Parathyroid adenoma (tissue), 2 donors: Measurements from ENCODE around the gene TRMT2B.

Source experiments
- H2AFZ ChIP-seq: fragments of 300-600 bp; sonication (generic); one replicate; pipeline ENCODE4 v1.7.0; 2017; ENCODE audit warnings: antibody characterized with exemption, mild to moderate bottlenecking
- H3K27ac ChIP-seq: fragments of 300-600 bp; sonication (generic); one replicate; pipeline ENCODE4 v1.7.0; 2017
- H3K27me3 ChIP-seq: fragments of 300-600 bp; sonication (generic); one replicate; pipeline ENCODE4 v1.7.0; 2017; ENCODE audit warnings: low read length; ENCODE audit not compliant: control insufficient read depth, insufficient read depth
- H3K36me3 ChIP-seq: fragments of 300-600 bp; sonication (generic); one replicate; pipeline ENCODE4 v1.7.0; 2017; ENCODE audit warnings: low read length; ENCODE audit not compliant: control insufficient read depth, insufficient read depth
- H3K4me1 ChIP-seq: fragments of 300-600 bp; sonication (generic); one replicate; pipeline ENCODE4 v1.7.0; 2017; ENCODE audit warnings: control low read depth
- H3K4me2 ChIP-seq: fragments of 300-600 bp; sonication (generic); one replicate; pipeline ENCODE4 v1.7.0; 2017; ENCODE audit warnings: low read length
- H3K4me3 ChIP-seq: fragments of 300-600 bp; sonication (generic); one replicate; pipeline ENCODE4 v1.7.0; 2017; ENCODE audit warnings: low read depth, low read length
- H3K79me2 ChIP-seq: fragments of 300-600 bp; sonication (generic); one replicate; pipeline ENCODE4 v1.7.0; 2017; ENCODE audit warnings: control low read depth
- H3K9ac ChIP-seq: fragments of 300-600 bp; sonication (generic); one replicate; pipeline ENCODE4 v1.7.0; 2017; ENCODE audit warnings: mild to moderate bottlenecking
- H3K9me3 ChIP-seq: fragments of 300-600 bp; sonication (generic); one replicate; pipeline ENCODE4 v1.7.0; 2017; ENCODE audit warnings: low read length; ENCODE audit not compliant: control insufficient read depth
- CTCF ChIP-seq: fragments of 300-600 bp; sonication (generic); IDR thresholded peaks from one replicate; pipeline ENCODE4 v1.7.0; 2017; ENCODE audit warnings: antibody characterized with exemption, mild to moderate bottlenecking
- donor health status: primary hyperparathyroidism.

Gene TRMT2B

GRCh38 chrX:101009090-101009489 is 42.8 kb downstream of the TRMT2B start:
- no peaks in the 10 kb centered on the region for H3K79me2 ChIP-seq
- no peaks in the 10 kb centered on the region for H3K4me1 ChIP-seq
- no peak overlapping the region for H3K4me2 ChIP-seq
- no peak overlapping the region for H3K4me3 ChIP-seq
- no peak for TF ChIP-seq CTCF
- no peaks in the 10 kb centered on the region for H3K36me3 ChIP-seq
- no peak overlapping the region for H2AFZ ChIP-seq
- H3K27ac ChIP-seq = no peak overlapping the region
- no peak overlapping the region for H3K9ac ChIP-seq
- H3K27me3 ChIP-seq = no peaks in the 10 kb centered on the region
- no peaks in the 10 kb centered on the region for H3K9me3 ChIP-seq

DNA sequence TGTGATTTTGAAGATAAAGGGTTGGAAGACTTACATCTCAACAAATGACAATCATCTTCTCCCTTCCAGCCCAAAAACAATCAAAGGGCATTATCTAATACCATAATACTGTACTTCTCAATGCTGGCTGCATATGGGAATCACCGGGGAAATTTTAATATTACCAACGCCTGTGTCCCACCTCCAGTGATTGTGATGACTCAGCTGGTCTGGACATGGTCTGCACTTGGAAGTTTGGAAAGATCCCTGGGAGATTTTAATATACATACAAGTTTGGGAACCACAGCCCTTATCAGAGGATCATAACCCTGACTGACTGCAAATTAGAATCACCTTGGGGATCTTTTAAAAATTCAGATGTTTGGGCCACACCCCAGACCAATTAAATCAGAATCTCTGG is 52.5 kb downstream of the TRMT2B start:
- Histone ChIP-seq H3K9ac (no peak overlapping the region), H3K4me2 (no peak overlapping the region), H3K79me2 (no peaks in the 10 kb centered on the region), H3K36me3 (no peaks in the 10 kb centered on the region), H2AFZ (no peak overlapping the region), H3K27ac (no peak overlapping the region), H3K4me1 (no peaks in the 10 kb centered on the region), H3K4me3 (no peak overlapping the region), H3K27me3 (no peaks in the 10 kb centered on the region), H3K9me3 (no peaks in the 10 kb centered on the region)
- TF ChIP-seq CTCF = no peak

DNA sequence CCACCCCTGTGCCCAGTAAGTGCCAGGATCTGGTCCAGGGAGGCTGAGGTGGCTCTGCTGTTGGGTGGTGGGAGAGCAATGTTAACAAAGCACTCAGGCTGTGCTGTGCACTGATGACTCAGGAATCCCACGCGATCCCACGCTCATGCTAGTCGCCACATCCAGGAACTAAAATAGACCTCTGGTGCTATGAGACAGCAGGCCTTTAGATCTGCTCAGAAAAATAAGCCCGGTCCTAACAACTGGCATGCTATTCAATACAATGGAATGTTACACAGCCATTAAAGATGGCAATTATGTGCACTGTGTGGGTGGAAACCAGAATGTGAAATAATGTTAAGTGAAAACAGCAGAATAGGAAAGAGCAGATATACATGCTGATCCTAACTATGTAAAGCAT is 56.4 kb downstream of the TRMT2B start:
- H3K79me2 ChIP-seq = no peaks in the 10 kb centered on the region
- H3K9me3 ChIP-seq = no peaks in the 10 kb centered on the region
- H3K4me3 ChIP-seq = no peak overlapping the region
- no peaks in the 10 kb centered on the region for H3K36me3 ChIP-seq
- no peak overlapping the region for H3K27ac ChIP-seq
- H3K4me2 ChIP-seq = no peak overlapping the region
- no peaks in the 10 kb centered on the region for H3K27me3 ChIP-seq
- no peak overlapping the region for H3K9ac ChIP-seq
- no peak overlapping the region for H2AFZ ChIP-seq
- no peak for TF ChIP-seq CTCF
- no peaks in the 10 kb centered on the region for H3K4me1 ChIP-seq

DNA sequence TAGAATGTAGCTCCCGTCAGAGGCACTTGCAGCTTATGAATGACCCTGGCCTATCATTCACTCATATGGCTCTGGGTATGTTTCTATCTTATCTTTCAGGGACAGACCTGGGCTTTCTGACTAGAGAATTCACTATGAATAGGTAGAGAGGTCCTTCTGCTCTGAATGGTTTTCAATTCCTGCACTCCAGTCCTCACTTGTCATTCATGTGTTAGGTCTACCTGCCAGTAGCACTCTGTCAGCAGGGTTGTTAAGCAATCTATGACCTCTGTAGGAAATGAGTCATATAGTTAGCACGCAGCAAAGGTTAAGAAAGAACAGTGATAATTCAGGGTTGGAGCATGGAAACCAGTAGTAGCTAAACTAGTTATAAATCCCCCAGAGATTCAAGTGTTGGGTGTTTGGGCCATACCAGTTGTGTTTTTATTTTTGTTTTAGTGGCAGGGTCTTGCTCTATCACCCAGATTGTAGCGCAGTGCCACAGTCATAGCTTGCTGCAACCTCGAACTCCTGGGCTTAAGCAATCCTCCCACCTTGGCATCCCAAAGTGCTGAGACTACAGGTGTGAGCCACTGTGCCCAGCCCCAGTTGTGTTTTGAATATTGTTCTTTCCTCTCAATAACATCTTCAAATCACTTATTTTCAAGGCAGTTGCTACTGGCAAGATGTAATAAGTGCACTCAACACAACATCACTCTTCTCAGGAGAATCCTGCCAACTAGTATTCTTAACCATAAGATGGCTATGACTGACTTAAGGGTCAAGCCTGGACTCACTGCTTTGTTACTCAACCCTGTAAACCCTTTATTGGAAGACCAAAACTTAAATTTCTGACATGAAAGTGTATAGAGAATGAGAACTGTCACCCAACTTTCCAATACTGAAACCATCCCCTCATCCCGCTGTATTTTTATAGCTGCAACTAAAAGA is 57.3 kb downstream of the TRMT2B start:
- H3K4me2 ChIP-seq = no peak overlapping the region
- no peak overlapping the region for H2AFZ ChIP-seq
- H3K9ac ChIP-seq = no peak overlapping the region
- TF ChIP-seq CTCF = no peak
- H3K27ac ChIP-seq = no peak overlapping the region
- H3K4me3 ChIP-seq = no peak overlapping the region
- no peaks in the 10 kb centered on the region for H3K9me3 ChIP-seq
- no peaks in the 10 kb centered on the region for H3K79me2 ChIP-seq
- H3K4me1 ChIP-seq = no peaks in the 10 kb centered on the region
- H3K27me3 ChIP-seq = no peaks in the 10 kb centered on the region
- H3K36me3 ChIP-seq = no peaks in the 10 kb centered on the region

- no peaks in the 10 kb centered on the region for H3K9me3 ChIP-seq
- no peaks in the 10 kb centered on the region for H3K36me3 ChIP-seq
- no peaks in the 10 kb centered on the region for H3K4me1 ChIP-seq
- no peaks in the 10 kb centered on the region for H3K27me3 ChIP-seq
- H3K27ac ChIP-seq = no peak overlapping the region
- no peak overlapping the region for H2AFZ ChIP-seq
- H3K79me2 ChIP-seq = no peaks in the 10 kb centered on the region
- no peak overlapping the region for H3K4me2 ChIP-seq
- H3K4me3 ChIP-seq = no peak overlapping the region
- H3K9ac ChIP-seq = no peak overlapping the region
- no peak for TF ChIP-seq CTCF
These were observed 61.8 kb downstream of the TRMT2B start for GRCh38 chrX:100990139-100990538.
